CD4-positive, alpha-beta T cell treated with Interleukin-17A for 4 hours (primary cell): ENCODE results near the gene ADAMTS18.
"Not testable (repeated sequence)": the region's sequence is repeated elsewhere in the genome, so short reads cannot be mapped to it uniquely, and the experiment has no call there.

Source experiments
- DNase-seq: peaks from one replicate; pipeline ENCODE4 v3.0.0-alpha.2; 2020; ENCODE audit warnings: mixed read lengths

ADAMTS18 gene

DNA sequence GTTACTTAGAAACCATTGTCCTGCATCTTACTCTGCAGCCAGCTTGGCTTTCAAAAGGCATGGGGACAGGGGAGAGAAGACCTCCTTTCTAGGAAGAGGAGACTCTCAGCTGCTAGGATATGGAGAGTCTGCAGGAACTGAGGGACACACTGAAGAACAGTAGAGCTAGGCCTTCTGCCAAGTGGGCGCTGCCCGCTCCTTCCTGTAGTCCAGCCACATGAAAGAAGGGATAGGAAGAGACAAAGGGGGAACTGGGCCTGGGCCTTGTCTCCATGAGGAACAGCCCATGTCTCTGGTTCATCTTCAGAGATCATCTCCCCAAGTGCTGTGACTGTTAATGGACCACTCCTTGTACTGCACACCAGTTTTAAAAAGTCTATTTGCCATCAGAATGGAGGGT, 157.3 kb downstream of the ADAMTS18 start:
- DNase-seq: no peak

DNA sequence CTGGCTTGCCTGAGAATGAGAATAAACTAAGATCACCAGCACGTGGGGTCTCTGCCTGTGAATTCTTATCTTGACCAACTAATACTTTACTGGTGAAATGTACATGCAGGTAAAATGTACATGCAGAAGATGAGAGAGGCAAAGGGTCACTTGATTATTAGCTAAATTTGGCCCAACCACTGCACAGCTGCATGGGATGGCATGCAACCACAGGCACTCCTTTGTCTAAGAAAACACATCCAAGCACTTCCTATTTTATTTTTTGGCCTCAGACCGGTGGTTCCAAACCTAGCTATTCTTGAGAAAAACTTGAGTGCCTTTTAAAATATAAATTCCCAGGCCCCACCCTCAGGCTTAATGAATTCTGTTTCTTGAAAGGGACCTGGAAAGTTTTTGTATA, 157.7 kb downstream of the ADAMTS18 start:
- DNase-seq: no peak

DNA sequence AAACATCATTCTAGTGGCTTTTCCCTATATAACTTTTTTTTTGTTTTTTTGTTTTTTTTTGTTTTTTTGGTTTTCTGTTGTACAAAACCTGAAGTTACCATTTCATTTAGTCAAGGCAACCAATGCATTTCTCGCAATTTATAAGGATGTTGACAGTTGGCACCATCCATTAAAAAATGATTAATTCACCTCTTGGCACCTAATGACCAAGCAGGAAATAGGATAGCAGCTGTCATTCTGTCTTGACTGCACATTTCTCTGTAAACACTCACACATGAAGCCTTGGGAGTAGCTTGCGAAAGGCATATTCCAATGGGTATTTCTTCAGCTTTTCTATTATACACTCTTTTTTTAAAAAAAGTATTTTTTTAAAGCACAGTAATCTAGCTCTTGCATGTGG, 158.2 kb downstream of the ADAMTS18 start:
- DNase-seq: no peak

DNA sequence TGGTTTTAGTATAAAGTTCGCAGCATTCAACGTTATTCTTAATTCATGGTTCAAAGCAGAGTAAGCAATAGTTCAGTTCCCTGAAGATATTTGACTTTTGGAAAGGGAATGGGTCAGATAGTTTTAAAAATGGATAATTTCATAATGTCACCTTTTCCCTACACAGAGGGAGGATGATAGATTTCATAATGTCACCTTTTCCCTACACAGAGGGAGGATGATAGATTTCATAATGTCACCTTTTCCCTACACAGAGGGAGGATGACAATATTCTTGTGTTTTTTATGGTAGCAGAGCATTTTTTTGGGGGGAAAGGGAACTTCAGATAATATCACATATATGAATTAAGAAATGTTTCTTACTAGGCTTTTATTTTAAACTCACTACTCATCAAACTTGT, 159.5 kb downstream of the ADAMTS18 start:
- DNase-seq: not testable (repeated sequence)

DNA sequence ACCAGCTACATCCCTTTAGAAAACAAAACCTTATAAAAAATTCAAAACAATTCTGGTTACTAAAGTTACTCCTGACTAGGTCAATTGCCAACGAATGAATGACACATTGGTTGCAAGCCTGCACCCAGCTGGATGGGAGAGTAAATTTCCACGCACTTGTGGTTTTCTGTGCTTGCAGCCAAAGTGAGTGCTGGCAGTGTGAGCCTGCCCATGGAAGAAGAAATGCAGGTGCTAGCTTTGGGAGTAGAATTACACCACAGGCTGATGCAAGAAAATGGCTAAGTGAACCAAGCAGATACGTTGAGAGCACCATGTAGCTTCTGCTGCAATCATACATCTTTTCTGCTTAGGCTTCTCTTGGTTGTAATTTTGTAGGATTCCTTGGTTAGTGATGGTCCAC, 161.0 kb downstream of the ADAMTS18 start:
- DNase-seq: no peak

DNA sequence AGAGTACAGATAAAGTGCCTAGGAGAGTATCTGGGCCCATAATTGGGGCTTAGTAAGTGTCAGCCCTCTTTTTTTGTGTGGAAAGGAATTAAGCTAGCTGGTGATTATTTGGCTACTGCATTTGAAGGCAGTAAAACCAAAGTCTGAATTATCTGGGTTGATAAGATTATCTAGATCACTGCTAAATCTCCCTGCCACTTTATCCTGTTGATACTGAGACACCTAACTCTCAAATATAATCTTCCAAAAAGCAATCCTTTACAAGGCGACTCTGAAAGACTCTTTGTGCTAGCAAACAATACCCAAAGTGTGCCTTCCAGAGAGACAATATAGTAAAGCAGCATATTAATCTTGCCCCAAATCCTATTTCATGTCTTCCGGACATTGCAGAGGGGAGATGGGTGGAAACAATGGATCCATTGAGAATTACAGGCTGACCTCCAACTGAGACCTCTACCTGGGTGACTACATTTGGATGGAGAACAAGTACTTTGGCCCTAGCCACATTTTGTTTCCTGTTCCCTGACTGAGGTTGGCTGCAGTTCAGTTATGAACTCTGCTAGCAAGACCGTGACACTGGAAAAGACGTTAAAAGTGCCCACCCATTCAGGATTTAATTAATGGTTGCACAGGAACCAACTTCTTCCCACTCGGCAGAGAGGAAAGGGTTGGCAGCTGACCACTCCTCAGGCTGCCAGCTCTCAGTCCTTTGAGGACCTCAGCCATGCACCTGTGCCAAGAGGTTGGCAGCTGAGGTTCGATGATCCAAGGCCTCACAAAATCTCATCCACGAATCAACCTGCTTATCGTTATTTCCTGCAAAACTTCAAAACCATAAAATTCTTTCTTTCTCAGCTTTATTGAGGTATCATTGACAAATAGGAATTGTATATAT, 163.1 kb downstream of the ADAMTS18 start:
- DNase-seq: no peak

DNA sequence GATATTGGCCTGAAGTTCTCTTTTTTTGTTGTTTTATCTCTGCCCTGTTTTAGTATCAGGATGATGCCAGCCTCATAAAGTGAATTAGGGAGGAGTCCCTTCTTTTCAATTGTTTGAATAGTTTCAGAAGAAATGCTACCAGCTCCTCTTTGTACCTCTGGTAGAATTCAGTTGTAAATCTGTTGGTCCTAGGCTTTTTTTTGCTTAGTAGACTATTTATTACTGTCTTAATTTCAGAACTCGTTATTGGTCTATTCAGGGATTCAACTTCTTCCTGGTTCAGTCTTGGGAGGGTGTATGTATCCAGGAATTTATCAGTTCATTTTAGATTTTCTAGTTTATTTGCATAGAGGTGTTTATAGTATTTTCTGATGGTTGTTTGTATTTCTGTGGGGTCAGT, 168.6 kb downstream of the ADAMTS18 start:
- not testable (repeated sequence) for DNase-seq

DNA sequence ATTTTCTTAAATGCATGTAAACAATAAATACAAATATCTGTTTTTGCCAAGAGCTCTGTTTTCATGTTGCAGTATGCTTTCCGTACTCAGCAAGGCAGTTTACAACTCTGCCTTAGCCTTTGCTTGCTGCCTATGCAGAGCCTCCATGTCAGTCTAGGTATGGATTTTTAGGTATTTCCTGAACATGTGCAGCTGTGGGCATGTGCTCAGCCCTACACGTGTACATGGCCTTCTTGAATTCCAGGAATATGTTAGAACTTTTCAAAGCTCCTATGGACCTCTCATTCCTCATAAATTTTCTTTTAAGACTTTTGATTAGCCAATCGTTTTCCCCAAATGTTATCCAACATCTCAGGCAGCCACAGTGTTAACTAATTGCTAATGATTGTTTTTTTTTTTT, 171.9 kb downstream of the ADAMTS18 start:
- no peak for DNase-seq

DNA sequence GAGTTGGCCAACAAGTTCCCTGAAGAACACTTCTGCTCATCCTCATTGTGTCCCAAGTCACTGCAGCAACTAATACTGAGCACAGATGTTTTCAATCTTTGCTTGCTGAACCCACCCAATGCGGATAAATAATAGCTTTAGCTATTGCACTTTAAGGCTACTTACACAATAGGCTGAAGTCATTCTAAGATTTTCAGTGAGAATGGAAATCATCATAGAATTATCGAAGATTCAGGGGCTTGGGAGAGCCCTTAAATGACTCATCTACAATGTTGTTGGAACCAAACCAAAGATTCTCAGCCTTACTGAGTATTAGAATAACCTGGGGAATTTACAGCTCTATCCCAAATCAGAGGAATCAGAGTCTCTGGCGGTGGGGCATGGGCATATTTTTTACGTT, 184.4 kb downstream of the ADAMTS18 start:
- no peak for DNase-seq

DNA sequence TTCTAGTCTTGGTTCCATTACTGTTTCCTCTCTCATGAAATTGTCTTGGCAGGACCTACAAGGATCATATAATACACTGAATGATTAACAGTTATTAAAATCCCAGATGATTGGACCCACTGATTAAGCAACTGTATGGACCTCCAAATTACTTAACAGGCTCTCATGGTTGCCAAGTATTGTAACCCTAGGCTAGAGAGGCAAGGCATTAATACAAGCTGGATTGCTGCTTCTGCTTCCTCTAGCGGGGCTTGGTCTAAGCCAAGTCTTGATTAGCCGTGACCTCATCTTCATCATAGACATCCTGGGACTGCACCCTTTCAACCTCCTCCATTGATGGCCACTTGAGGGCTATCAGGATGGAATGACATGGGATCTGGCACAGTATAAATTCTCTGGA, 188.7 kb downstream of the ADAMTS18 start:
- DNase-seq: no peak

DNA sequence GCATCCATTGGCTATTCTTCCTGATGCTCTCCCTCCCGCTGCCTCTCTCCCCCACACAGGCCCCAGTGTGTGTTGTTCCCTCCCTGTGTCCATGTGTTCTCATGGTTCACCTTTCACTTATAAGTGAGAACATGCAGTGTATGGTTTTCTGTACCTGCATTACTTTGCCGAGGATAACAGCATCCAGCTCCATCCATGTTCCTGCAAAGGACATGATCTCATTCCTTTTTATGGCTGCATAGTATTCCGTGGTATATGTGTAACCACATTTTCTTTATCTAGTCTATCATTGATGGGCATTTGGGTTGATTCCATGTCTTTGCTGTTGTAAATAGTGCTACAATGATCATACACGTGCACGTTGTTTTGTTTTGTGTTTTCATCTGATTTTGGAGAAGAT, 192.4 kb downstream of the ADAMTS18 start:
- not testable (repeated sequence) for DNase-seq

DNA sequence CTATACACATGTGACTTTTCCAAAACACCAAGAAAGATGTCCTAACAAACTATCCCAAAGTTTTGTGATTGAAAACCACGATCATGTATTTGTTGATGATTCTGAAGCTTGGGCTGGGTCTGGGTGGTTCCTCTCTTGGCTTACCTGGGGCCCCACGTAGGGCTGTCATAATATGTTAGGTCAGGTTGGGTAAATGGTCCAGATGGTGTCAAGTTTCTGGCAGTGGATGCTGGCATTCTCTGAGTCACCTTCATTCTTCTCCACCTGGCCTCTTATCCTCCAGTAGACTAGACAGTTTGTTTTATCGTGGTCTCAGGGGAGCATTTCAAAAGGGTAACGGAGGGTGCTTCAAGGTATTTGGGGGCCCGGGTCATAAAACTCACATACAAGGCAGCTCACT, 196.2 kb downstream of the ADAMTS18 start:
- DNase-seq: no peak

DNA sequence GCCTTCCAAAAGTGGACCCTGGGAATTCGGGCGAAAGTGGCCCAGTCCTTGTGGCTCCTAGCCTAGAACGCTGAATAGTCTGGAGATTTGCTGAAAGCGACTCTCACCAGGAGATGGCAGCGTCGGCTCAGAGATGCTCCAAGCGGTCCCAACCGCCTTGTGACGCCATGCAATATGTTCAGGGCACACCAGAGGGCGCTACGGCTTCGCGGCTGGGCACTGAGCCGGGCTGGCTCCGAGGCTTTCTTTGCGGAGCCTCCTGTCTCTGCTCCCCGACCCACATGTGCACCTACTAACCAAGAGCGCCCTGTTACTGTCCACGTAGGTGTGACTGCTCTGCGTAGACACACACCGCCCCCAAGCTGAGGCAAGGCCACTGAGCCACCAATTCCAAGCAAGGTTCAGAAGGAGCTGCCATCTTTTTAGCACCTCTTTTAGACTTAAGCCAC, 198.7 kb downstream of the ADAMTS18 start:
- DNase-seq: peak; percentile 91

DNA sequence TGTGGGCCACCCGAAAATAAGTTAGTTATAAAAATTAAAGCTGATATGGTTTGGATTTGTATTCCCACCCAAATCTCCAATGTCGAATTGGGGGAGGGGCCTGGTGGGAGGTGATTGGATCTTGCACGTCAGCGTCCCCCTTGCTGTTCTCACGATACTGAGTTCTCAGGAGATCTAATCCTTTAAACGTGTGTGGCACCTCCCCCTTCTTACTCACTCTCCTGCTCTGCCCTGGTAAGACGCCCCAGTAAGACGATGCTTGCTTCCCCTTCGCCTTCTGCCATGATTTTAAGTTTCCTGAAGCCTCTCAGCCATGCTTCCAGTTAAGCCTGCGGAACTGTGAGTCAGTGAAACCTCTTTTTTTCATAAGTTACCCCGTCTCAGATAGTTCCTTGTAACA, 200.2 kb downstream of the ADAMTS18 start:
- DNase-seq: no peak

DNA sequence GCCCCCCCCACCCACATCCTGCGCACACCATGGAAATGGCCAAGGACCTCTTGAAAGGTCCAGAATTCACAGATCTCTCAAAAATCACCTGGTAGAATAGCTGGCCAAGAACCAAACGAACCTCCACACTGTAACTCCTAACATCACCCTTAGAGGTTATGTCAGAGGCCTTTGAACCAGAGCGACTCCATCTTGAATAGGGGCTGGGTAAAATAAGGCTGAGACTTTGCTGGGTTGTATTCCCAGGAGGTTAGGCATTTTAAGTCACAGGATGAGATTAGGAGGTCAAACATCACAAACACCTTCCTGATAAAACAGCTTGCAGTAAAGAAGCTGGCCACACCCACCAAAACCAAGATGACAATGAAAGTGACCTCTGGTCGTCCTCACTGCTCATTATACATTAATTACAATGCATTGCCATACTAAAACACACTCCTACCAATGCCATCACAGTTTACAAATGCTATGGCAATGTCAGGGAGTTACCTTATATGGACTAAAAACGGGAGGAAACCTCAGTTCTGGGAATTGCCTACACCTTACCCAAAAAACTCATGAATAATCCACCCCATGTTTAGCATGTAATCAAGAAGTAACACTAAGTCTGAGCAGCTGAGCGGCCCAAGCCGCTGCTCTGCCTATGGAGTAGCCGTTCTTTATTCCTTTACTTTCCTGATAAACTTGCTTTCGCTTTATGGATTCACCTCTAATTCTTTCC, 200.9 kb downstream of the ADAMTS18 start:
- no peak for DNase-seq
